GM19452 (cell line): ENCODE data around the gene BOC.
"Not testable (repeated sequence)": the region's sequence is repeated elsewhere in the genome, so short reads cannot be mapped to it uniquely, and the experiment has no call there.

Experiments used
- ATAC-seq: cut with Tn5 transposase; IDR thresholded peaks from one replicate; pipeline ENCODE4 v1.9.1; 2021; ENCODE audit not compliant: unreplicated experiment

Gene BOC, protein sequence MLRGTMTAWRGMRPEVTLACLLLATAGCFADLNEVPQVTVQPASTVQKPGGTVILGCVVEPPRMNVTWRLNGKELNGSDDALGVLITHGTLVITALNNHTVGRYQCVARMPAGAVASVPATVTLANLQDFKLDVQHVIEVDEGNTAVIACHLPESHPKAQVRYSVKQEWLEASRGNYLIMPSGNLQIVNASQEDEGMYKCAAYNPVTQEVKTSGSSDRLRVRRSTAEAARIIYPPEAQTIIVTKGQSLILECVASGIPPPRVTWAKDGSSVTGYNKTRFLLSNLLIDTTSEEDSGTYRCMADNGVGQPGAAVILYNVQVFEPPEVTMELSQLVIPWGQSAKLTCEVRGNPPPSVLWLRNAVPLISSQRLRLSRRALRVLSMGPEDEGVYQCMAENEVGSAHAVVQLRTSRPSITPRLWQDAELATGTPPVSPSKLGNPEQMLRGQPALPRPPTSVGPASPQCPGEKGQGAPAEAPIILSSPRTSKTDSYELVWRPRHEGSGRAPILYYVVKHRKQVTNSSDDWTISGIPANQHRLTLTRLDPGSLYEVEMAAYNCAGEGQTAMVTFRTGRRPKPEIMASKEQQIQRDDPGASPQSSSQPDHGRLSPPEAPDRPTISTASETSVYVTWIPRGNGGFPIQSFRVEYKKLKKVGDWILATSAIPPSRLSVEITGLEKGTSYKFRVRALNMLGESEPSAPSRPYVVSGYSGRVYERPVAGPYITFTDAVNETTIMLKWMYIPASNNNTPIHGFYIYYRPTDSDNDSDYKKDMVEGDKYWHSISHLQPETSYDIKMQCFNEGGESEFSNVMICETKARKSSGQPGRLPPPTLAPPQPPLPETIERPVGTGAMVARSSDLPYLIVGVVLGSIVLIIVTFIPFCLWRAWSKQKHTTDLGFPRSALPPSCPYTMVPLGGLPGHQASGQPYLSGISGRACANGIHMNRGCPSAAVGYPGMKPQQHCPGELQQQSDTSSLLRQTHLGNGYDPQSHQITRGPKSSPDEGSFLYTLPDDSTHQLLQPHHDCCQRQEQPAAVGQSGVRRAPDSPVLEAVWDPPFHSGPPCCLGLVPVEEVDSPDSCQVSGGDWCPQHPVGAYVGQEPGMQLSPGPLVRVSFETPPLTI

DNA sequence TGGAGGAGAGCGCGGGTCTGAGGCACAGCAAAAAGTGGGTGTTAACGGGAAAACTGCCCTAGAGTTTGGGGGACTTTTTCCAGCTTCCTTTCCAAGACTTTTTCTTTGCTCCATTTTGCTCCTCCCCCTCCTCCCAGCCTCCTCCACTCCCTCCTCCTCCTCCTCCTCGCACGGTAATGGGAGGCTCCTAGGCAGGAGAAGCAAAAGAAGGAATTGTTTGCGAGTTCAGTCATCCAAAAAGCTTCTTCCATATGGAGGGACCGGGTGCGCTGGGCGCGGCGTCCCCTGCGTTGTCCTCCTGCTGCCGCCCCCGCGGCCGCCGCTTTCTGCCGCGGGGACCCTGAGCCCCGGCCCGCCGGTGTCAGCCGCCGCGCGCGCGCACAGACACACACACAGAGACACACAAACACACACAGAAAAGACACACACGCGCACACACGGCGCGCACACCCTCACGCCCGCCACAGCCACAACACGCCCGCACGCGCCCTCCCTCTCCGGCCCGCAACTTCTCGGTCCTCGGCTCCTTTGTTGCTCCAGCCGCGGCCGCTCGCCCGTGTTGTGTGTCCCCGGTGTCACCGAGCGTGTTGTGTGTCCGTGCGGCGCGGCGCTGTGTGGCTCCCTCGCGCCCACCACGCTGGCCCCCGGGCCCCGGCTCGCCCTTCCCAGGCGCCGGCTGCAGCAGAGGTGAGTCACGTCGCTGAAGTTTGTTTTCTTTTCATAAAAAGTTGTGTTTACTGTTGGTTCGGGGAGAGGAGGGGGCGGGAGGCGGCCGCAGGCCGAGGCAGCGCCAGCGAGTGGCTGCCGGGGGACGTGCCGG lies at the start of gene BOC:
Gene BOC, plus strand, starts transcription at position 228 of the 820 bp plus-strand sequence. CDS start 38,246 bp downstream, outside the sequence.
- no peak for ATAC-seq

DNA sequence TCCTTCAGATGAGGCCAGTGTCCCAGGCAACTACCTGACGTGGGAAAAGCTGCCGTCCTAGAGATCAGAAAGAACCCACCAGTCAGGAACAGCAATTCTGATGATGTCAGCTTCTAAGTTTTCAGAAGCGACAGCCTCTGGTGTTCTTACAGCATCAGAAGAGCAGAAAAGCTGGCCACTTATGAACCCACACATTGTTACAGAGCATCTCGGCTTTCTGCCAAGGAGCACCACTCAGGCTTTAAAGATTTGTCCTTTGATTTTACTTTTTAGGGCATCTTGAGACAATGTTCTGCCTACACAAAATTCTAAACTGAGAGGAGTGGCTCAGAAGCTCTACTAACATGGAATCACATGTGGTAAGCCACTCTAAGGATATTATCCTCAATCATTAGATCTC lies 49.7 kb upstream of the BOC start:
- ATAC-seq: no peak

- no peak for ATAC-seq
Measured at GRCh38 chr3:113163152-113163551, 48.2 kb upstream of the BOC start.

DNA sequence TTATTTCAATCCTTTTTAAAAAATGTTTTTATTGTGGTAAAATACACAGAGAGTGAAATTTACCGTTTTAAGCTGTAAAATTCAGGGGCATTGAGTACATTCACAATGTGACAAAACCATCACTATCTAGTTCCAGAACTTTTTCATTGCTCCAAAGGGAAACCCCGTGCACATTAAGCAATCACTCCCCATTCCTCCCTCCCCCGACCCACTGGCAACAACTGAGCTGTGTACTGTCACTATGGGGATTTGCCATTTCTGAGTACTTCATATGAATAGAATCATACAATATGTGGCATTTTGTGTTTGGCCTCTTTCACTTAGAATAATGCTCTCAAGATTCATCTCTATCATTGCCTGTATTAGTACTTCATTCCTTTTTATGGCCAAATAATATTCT lies 45.5 kb upstream of the BOC start:
- ATAC-seq: no peak

DNA sequence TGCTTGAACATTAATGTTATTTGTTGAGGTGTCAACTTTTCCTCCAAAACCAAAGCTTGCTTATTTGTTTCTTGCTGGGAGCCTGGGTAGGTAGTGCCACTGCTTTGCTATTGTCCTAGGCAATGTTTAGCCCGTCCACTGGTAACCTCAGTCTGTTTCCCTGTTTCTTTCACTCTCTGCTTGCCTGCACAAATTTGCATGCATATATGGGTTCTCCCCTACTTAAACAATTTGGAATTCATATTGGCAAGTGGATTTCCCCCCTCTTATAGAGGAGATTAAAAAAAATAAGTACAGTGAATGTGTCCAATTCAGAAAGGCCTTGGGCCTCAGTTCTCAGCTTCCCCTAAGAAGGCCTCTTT lies 45.0 kb upstream of the BOC start:
- ATAC-seq: no peak

- ATAC-seq: no peak
Measured at GRCh38 chr3:113166719-113167492, 44.5 kb upstream of the BOC start.

- no peak for ATAC-seq
Measured at GRCh38 chr3:113167825-113168801, 43.2 kb upstream of the BOC start.

- no peak for ATAC-seq
Measured at GRCh38 chr3:113169891-113170452, 41.4 kb upstream of the BOC start.

DNA sequence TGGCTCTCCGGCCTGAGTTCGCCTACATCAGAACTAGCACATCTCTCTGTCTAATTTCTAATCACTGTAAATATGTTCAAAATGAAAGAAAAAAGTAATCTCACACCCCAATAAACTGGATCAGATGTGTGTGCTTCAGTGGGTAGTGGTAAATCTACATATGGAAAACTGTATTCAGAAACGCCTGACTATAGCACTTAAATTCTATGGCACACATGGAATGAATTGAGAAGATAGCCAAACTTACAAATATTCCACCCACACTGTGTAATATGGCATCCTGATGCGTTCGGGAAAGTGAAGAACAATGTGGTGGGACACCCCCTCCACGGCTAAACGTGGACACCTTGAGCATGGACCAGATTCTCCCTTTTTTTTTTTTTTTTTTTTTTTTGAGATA lies 40.6 kb upstream of the BOC start:
- no peak for ATAC-seq

DNA sequence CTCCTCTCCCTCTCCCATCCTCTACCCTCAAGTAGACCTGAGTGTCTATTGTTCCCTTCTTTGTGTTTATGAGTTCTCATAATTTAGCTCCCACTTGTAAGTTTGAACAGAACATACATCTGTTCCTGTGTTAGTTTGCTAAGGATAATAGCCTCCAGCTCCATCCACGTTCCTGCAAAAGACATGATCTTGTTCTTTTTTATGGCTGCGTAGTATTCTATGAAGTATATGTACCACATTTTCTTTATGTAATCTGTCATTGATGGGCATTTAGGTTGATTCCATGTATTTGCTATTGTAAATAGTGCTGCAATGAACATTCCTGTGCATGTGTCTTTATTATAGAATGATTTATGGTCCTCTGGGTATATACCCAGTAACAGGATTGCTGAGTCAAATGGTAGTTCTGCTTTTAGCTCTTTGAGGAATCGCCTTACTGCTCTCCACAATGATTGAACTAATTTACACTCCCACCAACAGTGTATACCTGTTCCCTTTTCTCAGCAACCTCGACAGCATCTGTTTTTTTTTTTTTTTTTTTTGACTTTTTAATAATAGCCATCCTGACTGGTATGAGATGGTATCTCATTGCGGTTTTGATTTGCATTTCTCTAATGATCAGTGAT lies 39.6 kb upstream of the BOC start:
- ATAC-seq: not testable (repeated sequence)

DNA sequence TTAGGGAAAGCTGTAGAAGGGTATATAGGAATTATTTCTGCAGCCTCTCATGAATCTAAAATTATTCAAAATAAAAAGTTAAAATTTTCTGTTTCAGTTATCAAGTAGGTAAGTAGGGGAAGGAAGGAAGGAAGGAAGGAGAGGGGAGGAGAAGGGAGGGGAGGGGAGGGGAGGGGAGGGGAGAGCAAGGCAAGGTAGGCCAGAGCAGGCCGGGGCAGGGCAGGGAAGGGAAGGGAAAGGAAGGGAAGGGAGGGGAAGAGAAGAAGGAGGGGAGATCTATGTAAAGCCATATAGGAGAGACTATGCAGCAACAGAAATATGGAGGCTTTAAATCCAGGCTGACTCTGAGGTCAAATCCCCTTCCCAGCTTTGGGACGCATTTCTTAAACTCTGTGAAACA lies 38.3 kb upstream of the BOC start:
- ATAC-seq: no peak

DNA sequence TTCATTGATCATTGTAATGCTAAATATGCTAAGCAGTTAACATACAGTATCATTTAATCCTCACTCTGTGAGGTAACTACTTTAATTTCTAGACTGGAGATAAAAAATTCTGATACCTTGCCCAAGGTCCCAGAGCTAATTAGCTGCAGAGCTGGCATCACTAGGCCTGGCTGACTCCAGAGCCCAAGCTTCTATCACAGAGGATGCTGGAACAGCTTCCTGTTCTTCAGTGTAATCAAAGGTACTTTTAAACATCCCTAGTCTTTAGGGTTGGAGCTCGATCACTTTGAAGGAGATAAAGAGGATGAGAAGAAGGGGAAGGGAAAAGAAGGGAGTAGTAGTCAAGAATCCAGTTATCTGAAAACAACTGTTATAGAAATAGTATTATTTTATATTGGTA lies 37.1 kb upstream of the BOC start:
- ATAC-seq: no peak

DNA sequence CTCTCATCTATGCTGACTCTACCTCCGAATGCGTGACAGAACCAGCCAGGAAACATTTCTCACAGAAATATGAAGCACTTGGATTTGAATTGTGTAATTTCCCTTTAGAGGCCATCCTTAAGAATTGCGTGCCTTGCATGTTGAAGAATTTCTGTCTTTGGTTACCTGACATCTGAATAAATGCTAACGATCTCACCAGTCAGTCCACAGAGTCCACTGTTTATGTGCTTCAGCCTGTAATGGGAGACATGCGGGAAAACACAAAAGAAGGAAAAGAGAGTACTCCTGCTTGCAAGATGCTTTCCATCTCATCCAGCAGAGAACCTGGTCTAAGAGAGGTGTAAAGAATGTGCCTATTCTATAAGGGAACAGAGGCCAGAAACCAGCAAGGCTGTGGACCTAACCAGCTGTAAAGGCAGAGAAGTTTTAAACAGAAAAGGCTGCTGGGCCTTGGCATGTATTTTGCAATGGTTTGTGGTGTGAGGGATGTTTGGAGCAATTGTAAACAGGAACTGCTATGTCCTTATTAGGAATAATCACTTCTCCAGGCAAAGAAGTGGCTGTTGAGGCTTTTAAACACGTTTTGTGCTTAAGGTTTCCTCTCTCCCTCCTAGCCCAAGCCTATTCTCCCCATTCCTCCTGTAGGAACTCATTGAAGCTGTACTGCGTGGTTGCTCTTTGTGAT lies 36.4 kb upstream of the BOC start:
- ATAC-seq: no peak

GRCh38 chr3:113177526-113177925 lies 33.8 kb upstream of the BOC start:
- ATAC-seq: no peak

GRCh38 chr3:113179235-113179824 lies 32.0 kb upstream of the BOC start:
- ATAC-seq: no peak

DNA sequence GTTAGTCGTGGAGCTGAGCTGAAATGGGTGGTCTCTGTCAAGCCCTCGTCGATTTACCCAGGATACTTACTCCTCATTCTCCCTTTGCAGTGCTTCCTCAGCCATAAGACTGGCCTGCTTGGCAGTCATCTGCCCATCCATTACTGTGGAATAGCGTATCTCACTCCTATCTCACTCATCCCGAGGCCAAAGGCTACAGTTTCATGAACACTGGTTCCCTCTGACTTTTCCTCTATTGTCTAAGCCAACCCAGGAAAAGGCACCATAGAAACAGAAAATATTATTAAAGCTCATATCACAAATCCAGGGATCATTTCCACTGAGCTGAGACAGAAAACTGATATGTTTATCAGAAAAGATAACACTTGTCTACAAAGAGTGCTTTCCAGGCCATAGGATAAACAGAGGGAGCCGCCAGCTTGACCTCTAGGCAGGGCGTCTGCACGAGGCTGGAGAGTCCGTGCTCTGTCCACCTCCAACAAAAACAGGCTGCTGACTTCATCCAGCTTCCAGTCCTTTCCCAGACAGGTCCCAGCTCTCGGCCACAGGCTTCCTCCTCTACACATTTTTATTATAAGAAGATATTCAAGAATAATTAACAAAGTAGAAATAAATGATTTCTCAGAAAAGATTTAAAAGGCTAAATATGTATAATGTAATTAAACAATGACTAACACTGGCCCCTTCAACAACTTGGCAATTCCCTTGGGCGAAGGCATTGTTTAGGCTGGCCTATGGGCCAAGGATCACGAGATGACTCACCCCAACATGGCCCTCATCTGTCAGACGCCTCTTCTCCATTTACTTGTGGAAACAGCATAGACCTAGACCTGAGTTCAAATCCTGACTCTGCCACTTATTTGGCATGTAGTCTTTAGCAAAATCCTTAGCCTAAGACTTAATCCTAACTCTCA lies 27.4 kb upstream of the BOC start:
- no peak for ATAC-seq
